Common myeloid progenitor, CD34-positive (primary cell): ENCODE results near the gene DTNB.

ENCODE experiments used
- CTCF ChIA-PET: fragments of 350-600 bp; sonication (Branson Sonifier 250); formaldehyde crosslinking; loops from one replicate; lab custom pipeline; 2021; ENCODE audit warnings: antibody characterized with exemption; lab: Charles Lee
- POLR2A ChIA-PET: fragments of 350-600 bp; sonication (Branson Sonifier 250); formaldehyde crosslinking; loops from one replicate; lab custom pipeline; 2021; ENCODE audit warnings: antibody characterized with exemption; lab: Charles Lee
- DNase-seq, 3 donors: peaks; one replicate each; pipeline versions ENCODE4 v3.0.0 to v3.0.0-alpha.2; 2013
- H3K27ac ChIP-seq, 2 experiments: 1 replicate in 1 of 2; 2 replicates in 1 of 2; pipeline ENCODE4 v1.7.0; 2013; ENCODE audit warnings: inconsistent platforms in 2 of 2, low read length in 2 of 2, mild to moderate bottlenecking in 2 of 2, low read depth in 1 of 2, moderate library complexity in 1 of 2; ENCODE audit not compliant: severe bottlenecking in 2 of 2, insufficient read depth in 1 of 2, poor library complexity in 1 of 2
- H3K27me3 ChIP-seq, 5 experiments: replicated peaks in 2 of 5; 1 replicate in 3 of 5; 2 replicates in 2 of 5; pipeline versions ENCODE4 v1.6.1 to v1.7.0; 2013; ENCODE audit warnings: low read length in 4 of 5, mild to moderate bottlenecking in 2 of 5, moderate library complexity in 2 of 5, inconsistent platforms in 1 of 5; ENCODE audit not compliant: insufficient read depth in 5 of 5, control insufficient read depth in 4 of 5
- H3K36me3 ChIP-seq, 4 experiments: 1 replicate in 2 of 4; 2 replicates in 2 of 4; pipeline versions ENCODE4 v1.6.1 to v1.7.0; 2013; ENCODE audit warnings: low read length in 3 of 4, control low read depth in 1 of 4, mild to moderate bottlenecking in 1 of 4; ENCODE audit not compliant: control insufficient read depth in 4 of 4, insufficient read depth in 4 of 4
- H3K4me1 ChIP-seq, 4 experiments: 1 replicate in 3 of 4; 2 replicates in 1 of 4; pipeline versions ENCODE4 v1.6.1 to v1.7.1; 2013; ENCODE audit warnings: low read length in 3 of 4, mild to moderate bottlenecking in 3 of 4, control low read depth in 1 of 4, inconsistent platforms in 1 of 4, moderate library complexity in 1 of 4; ENCODE audit not compliant: control insufficient read depth in 4 of 4, insufficient read depth in 4 of 4; ENCODE audit errors: control extremely low read depth in 1 of 4
- H3K4me3 ChIP-seq, 7 experiments: 1 replicate in 4 of 7; 2 replicates in 3 of 7; pipeline versions ENCODE4 v1.5.1 to v1.7.0; 2013; ENCODE audit warnings: mild to moderate bottlenecking in 7 of 7, low read length in 6 of 7, moderate library complexity in 6 of 7, inconsistent platforms in 2 of 7, low read depth in 2 of 7, control low read depth in 1 of 7; ENCODE audit not compliant: insufficient read depth in 4 of 7, control insufficient read depth in 1 of 7; ENCODE audit errors: extremely low read depth in 1 of 7
- H3K9me3 ChIP-seq, 5 experiments: 1 replicate in 4 of 5; 2 replicates in 1 of 5; pipeline versions ENCODE4 v1.6.1 to v1.7.1; 2013; ENCODE audit warnings: low read length in 4 of 5, mild to moderate bottlenecking in 2 of 5, inconsistent platforms in 1 of 5, low read depth in 1 of 5, moderate library complexity in 1 of 5; ENCODE audit not compliant: control insufficient read depth in 4 of 5, insufficient read depth in 2 of 5; ENCODE audit errors: control extremely low read depth in 1 of 5
- WGBS: methylation state at CpG from one replicate; pipeline ENCODE4 v1.1.5; 2013; ENCODE audit not compliant: insufficient coverage; 5-methylcytosine and 5-hydroxymethylcytosine counted together

The DTNB gene

DNA sequence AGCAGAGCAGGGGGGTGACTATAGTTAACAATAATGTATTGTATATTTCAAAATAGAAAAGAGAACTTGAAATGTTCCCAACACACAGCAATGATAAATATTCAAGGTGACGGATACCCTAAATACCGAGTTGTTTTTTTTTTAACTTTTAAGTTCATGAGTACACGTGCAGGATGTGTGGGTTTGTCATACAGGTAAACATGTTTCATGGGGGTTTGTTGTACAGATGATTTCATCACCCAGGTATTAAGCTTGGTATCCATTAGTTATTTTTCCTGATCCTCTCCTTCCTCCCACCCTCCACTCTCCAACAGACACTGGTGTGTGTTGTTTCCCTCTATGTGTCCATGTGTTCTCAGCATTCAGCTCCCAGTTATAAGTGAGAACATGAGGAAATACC is 167.2 kb downstream of the DTNB start:
- DNase-seq = no peak
- POLR2A ChIA-PET = no interaction called here
- H3K36me3 ChIP-seq = no peaks in the 10 kb centered on the region

DNA sequence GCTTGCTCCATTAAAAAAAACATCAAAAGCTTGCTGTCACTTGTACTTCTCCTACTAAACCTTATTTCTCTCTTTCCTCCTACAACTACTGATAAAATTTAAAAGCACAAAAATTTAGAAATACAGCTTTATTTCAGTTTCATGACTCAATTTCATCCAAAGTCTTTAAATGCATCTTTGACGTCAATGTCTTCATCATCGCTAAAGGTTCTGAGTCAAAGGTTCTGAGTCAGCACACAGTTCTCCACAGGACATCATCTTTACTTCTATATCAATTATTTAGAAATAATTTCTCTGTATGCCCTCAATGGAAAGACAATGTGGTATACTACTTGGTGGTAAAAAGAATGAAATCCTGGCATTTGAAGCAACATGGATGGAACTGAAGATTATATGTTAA is 167.8 kb downstream of the DTNB start:
- Histone ChIP-seq H3K27ac (no peak overlapping the region), H3K4me1 (no peaks in the 10 kb centered on the region), H3K9me3 (no peaks in the 10 kb centered on the region), H3K27me3 (no peaks in the 10 kb centered on the region), H3K36me3 (no peaks in the 10 kb centered on the region), H3K4me3 (no peak overlapping the region)
- no peak for DNase-seq
- WGBS = no CpG with 5 or more reads among the region's 2 CpGs
- POLR2A ChIA-PET = no interaction called here
- CTCF ChIA-PET = interaction anchor here (1.4 kb wide), 1 partner anchor 128 kb away, joined by 4 read pairs; no protein-coding TSS in a partner anchor

More for the DNA sequence above, 167.2 kb downstream of the DTNB start:
- Histone ChIP-seq H3K27me3 (no peaks in the 10 kb centered on the region), H3K27ac (no peak overlapping the region), H3K4me3 (no peak overlapping the region), H3K4me1 (no peaks in the 10 kb centered on the region), H3K9me3 (no peaks in the 10 kb centered on the region)
- WGBS = 91% methylated on average over 3 of the region's 3 CpGs
- CTCF ChIA-PET = interaction anchor here (1.4 kb wide), 1 partner anchor 129 kb away, joined by 4 read pairs; no protein-coding TSS in a partner anchor

DNA sequence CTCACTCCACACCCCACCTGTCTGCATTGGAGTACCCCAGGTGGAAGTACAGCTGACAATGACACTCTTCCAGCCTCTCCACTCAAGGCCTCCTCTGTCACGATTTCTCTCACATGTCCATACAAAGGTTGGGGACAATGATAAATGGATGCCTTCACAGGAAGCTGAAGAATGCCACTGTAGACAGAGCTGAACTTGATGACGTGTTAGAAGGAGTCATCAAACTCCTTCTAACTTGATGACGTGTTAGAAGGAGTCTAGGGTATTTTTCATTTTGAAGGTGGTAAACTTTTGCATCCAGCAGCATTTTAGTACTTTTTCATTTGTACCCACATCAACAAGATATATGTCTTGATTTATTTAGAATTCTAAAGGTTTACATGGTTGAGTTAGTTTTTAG is 168.2 kb downstream of the DTNB start:
- no peak for DNase-seq
- H3K4me1 ChIP-seq = no peaks in the 10 kb centered on the region
- WGBS = 89% methylated on average over 1 of the region's 3 CpGs
- no peak overlapping the region for H3K27ac ChIP-seq
- no peaks in the 10 kb centered on the region for H3K9me3 ChIP-seq
- H3K36me3 ChIP-seq = no peaks in the 10 kb centered on the region
- no peak overlapping the region for H3K4me3 ChIP-seq
- ChIA-PET CTCF (interaction anchor here (1.4 kb wide), 1 partner anchor 128 kb away, joined by 4 read pairs; no protein-coding TSS in a partner anchor), POLR2A (no interaction called here)
- H3K27me3 ChIP-seq = no peaks in the 10 kb centered on the region

DNA sequence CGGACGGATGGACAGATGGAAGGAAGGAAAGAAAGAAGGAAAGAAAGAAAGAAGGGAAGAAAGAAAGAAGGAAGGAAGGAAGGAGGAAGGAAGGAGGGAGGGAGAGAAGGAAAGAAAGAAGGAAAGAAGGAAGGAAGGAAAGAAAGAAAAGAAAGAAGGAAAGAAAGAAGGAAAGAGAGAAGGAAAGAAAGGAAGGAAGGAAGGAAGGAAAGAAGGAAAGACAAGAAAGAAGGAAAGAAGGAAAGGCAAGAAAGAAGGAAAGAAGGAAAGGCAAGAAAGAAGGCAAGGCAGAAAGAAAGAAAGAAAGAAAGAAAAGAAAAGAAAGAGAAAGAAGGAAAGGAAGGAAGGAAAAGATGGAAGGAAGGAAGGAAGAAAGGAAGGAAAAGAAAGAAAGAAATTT is 169.1 kb downstream of the DTNB start:
- Histone ChIP-seq H3K4me1 (no peaks in the 10 kb centered on the region), H3K9me3 (no peaks in the 10 kb centered on the region), H3K27ac (no peak overlapping the region), H3K36me3 (no peaks in the 10 kb centered on the region), H3K27me3 (no peaks in the 10 kb centered on the region), H3K4me3 (no peak overlapping the region)
- CTCF ChIA-PET = no interaction called here
- DNase-seq = no peak
- WGBS = 100% methylated on average over 2 of the region's 2 CpGs
- POLR2A ChIA-PET = no interaction called here

DNA sequence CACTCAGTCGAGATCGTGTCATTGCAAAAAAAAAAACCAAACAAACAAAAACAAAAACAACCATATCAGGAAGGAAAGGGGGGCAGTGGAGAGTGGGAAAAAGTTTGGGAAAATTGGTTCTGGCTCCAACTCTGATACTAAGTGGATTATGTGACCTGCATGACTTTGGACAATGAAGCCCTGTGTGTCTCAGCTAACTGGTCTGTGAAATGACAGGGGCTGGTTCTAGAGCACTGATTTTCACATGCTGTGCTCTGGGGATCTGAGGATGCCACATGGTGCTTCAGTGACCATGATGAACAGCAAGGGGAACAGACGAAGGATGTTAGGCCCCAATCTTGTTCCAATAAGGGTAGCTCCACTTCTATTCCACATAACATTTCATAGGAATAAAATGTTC is 174.2 kb downstream of the DTNB start:
- ChIA-PET CTCF (interaction anchor here (1.5 kb wide), 1 partner anchor 13 kb away, joined by 3 read pairs; no protein-coding TSS in a partner anchor), POLR2A (no interaction called here)
- peaks cover 0 to 2% (median 0%) of the 10 kb centered on the region in 4 experiments for H3K4me1 ChIP-seq
- H3K9me3 ChIP-seq = no peaks in the 10 kb centered on the region
- WGBS = no CpG with 5 or more reads among the region's 3 CpGs
- H3K27me3 ChIP-seq = no peaks in the 10 kb centered on the region
- no peak overlapping the region for H3K27ac ChIP-seq
- no peak for DNase-seq
- no peaks in the 10 kb centered on the region for H3K36me3 ChIP-seq
- no peak overlapping the region for H3K4me3 ChIP-seq

DNA sequence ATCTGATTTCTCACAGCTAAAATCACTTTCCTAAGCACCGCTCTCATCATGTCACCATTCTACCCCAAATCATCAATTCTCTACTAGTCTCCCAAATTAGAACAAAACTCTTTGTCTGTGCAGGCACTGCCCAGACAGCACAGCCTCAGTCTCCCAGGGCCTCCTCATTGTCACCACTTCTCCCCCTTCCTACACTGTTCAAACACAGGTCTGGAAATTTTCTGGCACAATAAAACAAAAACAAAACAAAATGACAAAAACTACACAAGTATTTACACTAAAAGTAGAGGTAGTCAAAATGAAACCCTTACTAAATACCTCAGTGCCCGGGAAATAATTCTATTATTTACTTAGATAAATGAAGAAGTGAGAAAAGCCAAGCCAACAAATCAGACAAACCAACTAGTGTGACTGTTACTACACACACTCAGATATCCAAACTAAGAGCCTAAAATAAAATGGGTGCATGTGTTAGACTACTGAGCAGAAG is 175.4 kb downstream of the DTNB start:
- ChIA-PET CTCF (no interaction called here), POLR2A (no interaction called here)
- Histone ChIP-seq H3K9me3 (no peaks in the 10 kb centered on the region), H3K4me3 (no peak overlapping the region), H3K27me3 (no peaks in the 10 kb centered on the region), H3K36me3 (no peaks in the 10 kb centered on the region), H3K4me1 (peaks cover 0 to 2% (median under 1%) of the 10 kb centered on the region in 4 experiments), H3K27ac (no peak overlapping the region)
- WGBS = 100% methylated on average over 1 of the region's 2 CpGs
- no peak for DNase-seq

DNA sequence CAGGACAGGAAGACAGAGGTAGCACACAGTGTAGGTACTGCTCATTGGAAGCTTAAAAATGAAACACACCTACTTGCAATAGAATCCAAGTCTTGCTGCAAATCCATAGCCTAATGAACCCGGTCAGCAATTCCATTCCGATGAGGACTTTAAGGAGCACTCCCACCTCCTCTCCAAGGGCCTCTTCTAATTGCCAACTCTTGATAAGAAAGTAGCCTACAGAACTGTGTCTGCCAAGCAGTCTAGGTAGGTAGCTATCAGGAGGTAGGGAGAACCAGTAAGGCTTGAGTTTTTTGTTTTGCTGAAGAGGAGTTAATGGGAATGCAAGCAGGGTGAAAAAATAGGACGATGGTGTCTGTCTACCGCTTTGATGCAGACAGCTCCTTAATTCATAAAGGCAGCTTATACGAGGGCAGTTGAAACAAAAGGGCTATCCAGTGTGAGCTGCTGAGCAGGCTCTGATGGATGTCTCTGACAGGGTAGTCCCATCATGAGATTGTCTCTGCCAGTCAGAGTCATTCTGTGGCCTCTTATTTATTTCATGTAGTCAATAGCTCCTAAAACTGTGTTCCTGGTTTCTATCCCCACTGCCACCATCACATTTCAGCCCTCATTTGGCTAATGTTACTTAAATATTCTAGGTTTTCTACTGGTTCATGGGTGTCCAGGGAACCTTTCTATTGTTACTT is 176.0 kb downstream of the DTNB start:
- ChIA-PET POLR2A (no interaction called here), CTCF (no interaction called here)
- H3K36me3 ChIP-seq = no peaks in the 10 kb centered on the region
- H3K27ac ChIP-seq = no peak overlapping the region
- peaks cover 0 to 7% (median 1%) of the 10 kb centered on the region in 4 experiments for H3K4me1 ChIP-seq
- H3K4me3 ChIP-seq = no peak overlapping the region
- H3K9me3 ChIP-seq = no peaks in the 10 kb centered on the region
- DNase-seq = no peak
- WGBS = 98% methylated on average over 4 of the region's 5 CpGs
- no peaks in the 10 kb centered on the region for H3K27me3 ChIP-seq
